PC-3 (cell line): ENCODE measurements around the gene BCAR1. TPM values are rescaled to one million over a fixed set of nuclear protein-coding genes. Genes with fewer than 3 reads are reported as not detected.

ENCODE experiments used
- ATAC-seq: fragments of 200-7000 bp; cut with Tn5 transposase; 2 replicates; pipeline ENCODE4 v1.9.1; 2020; ENCODE audit warnings: mild to moderate bottlenecking, moderate library complexity
- BruUV-seq: library from RNA; stranded (reverse); fragments of 400-500 nt; replicated peaks from 2 replicates; lab custom pipeline; 2021; lab: Mats Ljungman, UMichigan
- CTCF ChIA-PET: fragments of 300-600 bp; sonication (Branson Sonifier 250); formaldehyde crosslinking; loops from one replicate; lab custom pipeline; 2022; ENCODE audit warnings: antibody characterized with exemption; lab: Charles Lee
- POLR2A ChIA-PET: fragments of 300-600 bp; sonication (Branson Sonifier 250); formaldehyde crosslinking; loops from one replicate; lab custom pipeline; 2022; ENCODE audit warnings: antibody characterized with exemption; ENCODE audit not compliant: unreplicated experiment; lab: Charles Lee
- DNase-seq: peaks from one replicate; pipeline ENCODE4 v3.0.0-alpha.2; 2015
- H2AFZ ChIP-seq: fragments of 300-600 bp; sonication (generic); 2 replicates; pipeline ENCODE4 v1.6.0; 2016; ENCODE audit warnings: antibody characterized with exemption, low read length
- H3F3A ChIP-seq: fragments of 300-600 bp; sonication (generic); one replicate; pipeline ENCODE4 v1.6.0; 2017; ENCODE audit warnings: antibody characterized with exemption, low read length, control low read depth, mild to moderate bottlenecking; ENCODE audit not compliant: unreplicated experiment
- H3K27ac ChIP-seq: fragments of 300-600 bp; sonication (generic); 2 replicates; pipeline ENCODE4 v1.5.1; 2016; ENCODE audit warnings: mild to moderate bottlenecking, low read length
- H3K27me3 ChIP-seq: fragments of 300-600 bp; sonication (generic); 2 replicates; pipeline ENCODE4 v1.6.1; 2016; ENCODE audit warnings: low read length, mixed read lengths
- H3K36me3 ChIP-seq: fragments of 300-600 bp; sonication (generic); 2 replicates; pipeline ENCODE4 v1.6.1; 2016; ENCODE audit warnings: low read depth, mixed run types, low read length, mixed read lengths
- H3K4me1 ChIP-seq: fragments of 300-600 bp; sonication (generic); 2 replicates; pipeline ENCODE4 v1.5.1; 2016; ENCODE audit warnings: low read length; ENCODE audit not compliant: insufficient read depth
- H3K4me2 ChIP-seq: fragments of 300-600 bp; sonication (generic); 2 replicates; pipeline ENCODE4 v1.6.0; 2016; ENCODE audit warnings: low read length
- H3K4me3 ChIP-seq: fragments of 300-600 bp; sonication (generic); 2 replicates; pipeline ENCODE4 v1.5.1; 2016; ENCODE audit warnings: mild to moderate bottlenecking, low read length, mixed read lengths
- H3K79me2 ChIP-seq: fragments of 300-600 bp; sonication (generic); 2 replicates; pipeline ENCODE4 v1.6.1; 2017; ENCODE audit warnings: low read length, mixed read lengths
- H3K9ac ChIP-seq: fragments of 300-600 bp; sonication (generic); 2 replicates; pipeline ENCODE4 v1.6.0; 2016; ENCODE audit warnings: mild to moderate bottlenecking, low read length
- H3K9me2 ChIP-seq: fragments of 300-600 bp; sonication (generic); replicated peaks from 2 replicates; pipeline ENCODE4 v1.6.1; 2016; ENCODE audit warnings: mixed run types, low read length, mixed read lengths
- H3K9me3 ChIP-seq: fragments of 300-600 bp; sonication (generic); 2 replicates; pipeline ENCODE4 v1.6.1; 2016; ENCODE audit warnings: low read length, mixed read lengths
- H4K20me1 ChIP-seq: fragments of 300-600 bp; sonication (generic); 2 replicates; pipeline ENCODE4 v1.6.1; 2016; ENCODE audit warnings: low read length, mixed read lengths
- CTCF ChIP-seq: fragments of 300-600 bp; sonication (generic); conservative IDR thresholded peaks from 2 replicates; pipeline ENCODE4 v1.5.1; 2017; ENCODE audit warnings: antibody characterized with exemption, low read depth, mild to moderate bottlenecking, low read length
- EZH2 ChIP-seq: fragments of 300-600 bp; sonication (generic); IDR thresholded peaks from one replicate; pipeline ENCODE4 v1.6.1; 2017; ENCODE audit warnings: antibody characterized with exemption, mild to moderate bottlenecking, low read length; ENCODE audit not compliant: unreplicated experiment
- EZH2phosphoT487 ChIP-seq: fragments of 300-600 bp; sonication (generic); IDR thresholded peaks from 2 replicates; pipeline ENCODE4 v1.6.1; 2018; ENCODE audit warnings: mild to moderate bottlenecking, antibody characterized with exemption, low read length, borderline replicate concordance
- intact Hi-C: fragments of 100-400 bp; cut with micrococcal nuclease; formaldehyde crosslinking; loops from 2 replicates; pipeline ENCODE4 v1.9.0; 2023
- total RNA-seq: library from RNA; depleted of rRNA; stranded (reverse); fragments of >200 nt; gene quantifications from 2 replicates; pipeline ENCODE4 v1.2.3, GENCODE V29; 2014

BCAR1 gene
- total RNA-seq, 1 experiment from 2014 or later, result 49.3 TPM

- no peaks in the 10 kb centered on the region for H3F3A ChIP-seq
- BruUV-seq, result no TSS peak
- H3K36me3 ChIP-seq, result no peaks in the 10 kb centered on the region
- no peak overlapping the region for H2AFZ ChIP-seq
- H3K79me2 ChIP-seq, result no peaks in the 10 kb centered on the region
- ATAC-seq (no peak), DNase-seq (no peak)
- no peaks in the 10 kb centered on the region for H3K9me2 ChIP-seq
- POLR2A ChIA-PET, result no interaction called here
- H3K4me1 ChIP-seq, result peaks cover 6% of the 10 kb centered on the region
- CTCF ChIA-PET, result no interaction called here
- no peaks in the 10 kb centered on the region for H3K9me3 ChIP-seq
- no peak overlapping the region for H3K9ac ChIP-seq
- H3K4me3 ChIP-seq, result no peak overlapping the region
- H3K27me3 ChIP-seq, result no peaks in the 10 kb centered on the region
- H3K27ac ChIP-seq, result no peak overlapping the region
- H4K20me1 ChIP-seq, result no peaks in the 10 kb centered on the region
- no peak overlapping the region for H3K4me2 ChIP-seq
- TF ChIP-seq CTCF, result no peak
- no peak for TF ChIP-seq EZH2
- TF ChIP-seq EZH2phosphoT487, result no peak
- intact Hi-C loops, result no loop called here
These were observed 57.5 kb downstream of the BCAR1 start for GRCh38 chr16:75193730-75194444.

DNA sequence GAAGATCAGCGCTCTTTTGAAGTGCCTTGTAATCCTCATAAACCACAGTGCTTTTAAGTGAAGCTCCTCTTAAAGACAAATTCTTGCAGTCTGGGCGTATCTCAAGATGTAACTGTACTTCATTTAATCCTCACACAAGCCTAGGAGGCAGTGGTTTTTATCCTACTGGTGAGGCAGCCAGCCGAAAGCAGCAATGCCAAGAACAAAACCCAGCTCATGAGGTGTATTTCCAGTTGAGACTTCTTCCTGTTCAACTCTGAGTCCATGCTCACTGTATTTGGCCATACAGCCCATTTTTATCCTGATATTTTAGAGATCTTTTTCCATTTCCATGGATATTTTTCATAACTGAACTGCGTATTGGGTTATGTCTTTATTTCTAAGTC, 58.2 kb downstream of the BCAR1 start:
- ChIA-PET POLR2A (no interaction called here), CTCF (no interaction called here)
- intact Hi-C loops, result no loop called here
- BruUV-seq, result no TSS peak
- DNase-seq, result no peak
- no peaks in the 10 kb centered on the region for H3K9me2 ChIP-seq
- H3K9me3 ChIP-seq, result no peaks in the 10 kb centered on the region
- H3K27ac ChIP-seq, result no peak overlapping the region
- no peak for ATAC-seq
- no peak overlapping the region for H3K4me3 ChIP-seq
- H3K27me3 ChIP-seq, result no peaks in the 10 kb centered on the region
- no peaks in the 10 kb centered on the region for H4K20me1 ChIP-seq
- TF ChIP-seq EZH2 (no peak), CTCF (no peak), EZH2phosphoT487 (no peak)
- no peak overlapping the region for H3K4me2 ChIP-seq
- no peaks in the 10 kb centered on the region for H3K79me2 ChIP-seq
- H2AFZ ChIP-seq, result no peak overlapping the region
- no peaks in the 10 kb centered on the region for H3F3A ChIP-seq
- H3K36me3 ChIP-seq, result no peaks in the 10 kb centered on the region
- H3K4me1 ChIP-seq, result peaks cover 9% of the 10 kb centered on the region
- H3K9ac ChIP-seq, result no peak overlapping the region

- Histone ChIP-seq H2AFZ (no peak overlapping the region), H3K9me2 (no peaks in the 10 kb centered on the region), H3K36me3 (no peaks in the 10 kb centered on the region), H3K4me3 (no peak overlapping the region), H3K4me1 (peaks cover 9% of the 10 kb centered on the region), H3F3A (no peaks in the 10 kb centered on the region), H3K9me3 (no peaks in the 10 kb centered on the region), H3K9ac (no peak overlapping the region), H3K27ac (no peak overlapping the region), H3K27me3 (no peaks in the 10 kb centered on the region), H3K79me2 (no peaks in the 10 kb centered on the region), H4K20me1 (no peaks in the 10 kb centered on the region), H3K4me2 (no peak overlapping the region)
- POLR2A ChIA-PET, result no interaction called here
- intact Hi-C loops, result no loop called here
- DNase-seq, result peak; percentile 26
- no peak for ATAC-seq
- BruUV-seq, result no TSS peak
- TF ChIP-seq EZH2 (no peak), CTCF (no peak), EZH2phosphoT487 (no peak)
- CTCF ChIA-PET, result no interaction called here
These were observed 58.7 kb downstream of the BCAR1 start for GRCh38 chr16:75192606-75193264.
